PFSK-1 (cell line): ENCODE results near the gene CISH.

Experiments
- FOXP2 ChIP-seq: optimal IDR thresholded peaks from 2 replicates; pipeline ENCODE3; 2011; ENCODE audit warnings: borderline replicate concordance, control low read depth, inconsistent platforms; ENCODE audit not compliant: insufficient read depth; ENCODE audit errors: extremely low read length, extremely low read depth
- POLR2AphosphoS5 ChIP-seq: IDR thresholded peaks from 2 replicates; pipeline ENCODE4 v1.6.1; 2012; ENCODE audit warnings: low read depth, mild to moderate bottlenecking, control low read depth, low read length, moderate library complexity
- REST ChIP-seq, 2 experiments: IDR thresholded peaks; 2 replicates each; pipeline versions ENCODE4 v1.6.1 to v1.8.0; 2011 to 2012; ENCODE audit warnings: low read depth in 2 of 2, low read length in 2 of 2, control low read depth in 1 of 2, inconsistent platforms in 1 of 2, mild to moderate bottlenecking in 1 of 2, moderate library complexity in 1 of 2; ENCODE audit not compliant: insufficient read depth in 1 of 2
- SIN3A ChIP-seq: IDR thresholded peaks from 2 replicates; pipeline ENCODE4 v1.6.1; 2012; ENCODE audit warnings: mild to moderate bottlenecking, low read length, moderate library complexity, borderline replicate concordance; ENCODE audit not compliant: insufficient read depth
- TAF1 ChIP-seq: IDR thresholded peaks from 2 replicates; pipeline ENCODE4 v1.6.1; 2012; ENCODE audit warnings: low read length, control low read depth, borderline replicate concordance; ENCODE audit not compliant: insufficient read depth

- TF ChIP-seq SIN3A (no peak), TAF1 (no peak), REST (IDR thresholded peaks at IDR 0.05; ENCODE audit: insufficient read depth in 1 of 2, low read depth in 2 of 2, low read length in 2 of 2) (no peak), FOXP2 (no peak), POLR2AphosphoS5 (no peak)
Measured at GRCh38 chr3:50635066-50635465, 23.5 kb upstream of the CISH start.
